HepG2 (cell line): Measurements from ENCODE around the gene DGKD. TPM values are rescaled to one million over a fixed set of nuclear protein-coding genes. Genes with fewer than 3 reads are reported as not detected.

Experiments
- ATAC-seq: fragments of 200-7000 bp; cut with Tn5 transposase; 3 replicates; pipeline ENCODE4 v1.9.1; 2020; ENCODE audit warnings: mild to moderate bottlenecking, moderate library complexity
- BruUV-seq: library from RNA; stranded (reverse); fragments of 400-500 nt; replicated peaks from 2 replicates; lab custom pipeline; 2021; lab: Mats Ljungman, UMichigan
- CTCF ChIA-PET: fragments of 300-600 bp; formaldehyde crosslinking; extraction: SDS; loops from one replicate; lab custom pipeline; 2021; ENCODE audit warnings: low total read pairs, inconsistent platforms, low intra/inter-chr PET ratio; lab: Yijun Ruan, JAX
- POLR2A ChIA-PET: fragments of 350-600 bp; sonication (Branson Sonifier 250); formaldehyde crosslinking; loops from one replicate; lab custom pipeline; 2020; ENCODE audit warnings: antibody characterized with exemption, inconsistent platforms; lab: Yijun Ruan, JAX
- DNase-seq: peaks from one replicate; pipeline ENCODE4 v3.0.0-alpha.2; 2015; ENCODE audit warnings: low spot score
- FAIRE-seq: peaks from 3 replicates; lab custom pipeline; 2011; peaks lifted over from hg19 to GRCh38; lab: Jason Lieb, UNC
- H2AFZ ChIP-seq: one replicate; pipeline ENCODE4 v1.6.1; 2011; ENCODE audit warnings: low read length, inconsistent platforms
- H3K27ac ChIP-seq: fragments of 300-600 bp; 3 replicates; pipeline ENCODE4 v1.8.0; 2011; ENCODE audit warnings: mixed run types, mild to moderate bottlenecking, mixed read lengths, low read length, inconsistent platforms; ENCODE audit not compliant: insufficient read depth; ENCODE audit errors: extremely low read length
- H3K27me3 ChIP-seq, 2 experiments: fragments of 200-600 bp in 1 of 2; 2 replicates in 1 of 2; 3 replicates in 1 of 2; pipeline versions ENCODE4 v1.6.0 to v1.8.0; 2011; ENCODE audit warnings: low read length in 2 of 2, mild to moderate bottlenecking in 2 of 2, moderate library complexity in 2 of 2, inconsistent platforms in 1 of 2; ENCODE audit not compliant: insufficient read depth in 2 of 2, control insufficient read depth in 1 of 2
- H3K36me3 ChIP-seq, 2 experiments: fragments of 200-600 bp in 1 of 2; replicated peaks in 1 of 2; 2 replicates in 1 of 2; 3 replicates in 1 of 2; pipeline versions ENCODE4 v1.5.1 to v1.8.0; 2011; ENCODE audit warnings: low read length in 2 of 2, inconsistent platforms in 1 of 2; ENCODE audit not compliant: insufficient read depth in 2 of 2, control insufficient read depth in 1 of 2
- H3K4me1 ChIP-seq: 2 replicates; pipeline ENCODE4 v1.5.1; 2012; ENCODE audit warnings: low read length, inconsistent platforms; ENCODE audit not compliant: insufficient read depth
- H3K4me2 ChIP-seq: 2 replicates; pipeline ENCODE4 v1.6.0; 2011; ENCODE audit warnings: low read depth, low read length, inconsistent platforms
- H3K4me3 ChIP-seq, 3 experiments: fragments of 200-600 bp in 1 of 3; sonication (generic), shearing (Covaris generic) in 1 of 3; replicated peaks in 1 of 3; 2 replicates each; pipeline ENCODE4 v1.5.1; 2011 to 2016; ENCODE audit warnings: low read length in 3 of 3, inconsistent platforms in 2 of 3, low read depth in 2 of 3, mild to moderate bottlenecking in 2 of 3, control low read depth in 1 of 3, mixed read lengths in 1 of 3; ENCODE audit not compliant: insufficient read depth in 1 of 3
- H3K79me2 ChIP-seq: one replicate; pipeline ENCODE4 v1.6.1; 2011; ENCODE audit warnings: low read length, inconsistent platforms; ENCODE audit not compliant: insufficient read depth
- H3K9ac ChIP-seq: 2 replicates; pipeline ENCODE4 v1.6.0; 2011; ENCODE audit warnings: mild to moderate bottlenecking, low read depth, low read length, inconsistent platforms; ENCODE audit not compliant: insufficient read depth
- H3K9me3 ChIP-seq: 2 replicates; pipeline ENCODE4 v1.5.1; 2012; ENCODE audit warnings: mild to moderate bottlenecking, low read length
- H4K20me1 ChIP-seq: 2 replicates; pipeline ENCODE4 v1.6.0; 2011; ENCODE audit warnings: inconsistent platforms, mild to moderate bottlenecking, low read length, moderate library complexity; ENCODE audit not compliant: insufficient read depth
- ATAD3A ChIP-seq: sonication (generic); formaldehyde crosslinking; IDR thresholded peaks from 2 replicates; pipeline ENCODE4 v1.4.0; 2020; ENCODE audit warnings: missing genetic modification reagents
- CEBPG ChIP-seq: IDR thresholded peaks from 2 replicates; pipeline ENCODE4 v1.6.1; 2016
- MIER3 ChIP-seq: IDR thresholded peaks from 2 replicates; pipeline ENCODE4 v1.6.1; 2016; ENCODE audit warnings: missing compliant biosample characterization, borderline replicate concordance
- MLLT10 ChIP-seq: sonication (generic); formaldehyde crosslinking; IDR thresholded peaks from 2 replicates; pipeline ENCODE4 v1.4.0; 2020; ENCODE audit warnings: missing genetic modification reagents
- ZNF678 ChIP-seq: sonication (generic); formaldehyde crosslinking; IDR thresholded peaks from 2 replicates; pipeline ENCODE4 v1.4.0; 2020; ENCODE audit warnings: mild to moderate bottlenecking, missing genetic modification reagents
- ZNF746 ChIP-seq: sonication (generic); formaldehyde crosslinking; IDR thresholded peaks from 2 replicates; pipeline ENCODE4 v1.8.0; 2022; ENCODE audit warnings: mild to moderate bottlenecking, missing genetic modification reagents
- ZNF850 ChIP-seq: sonication (generic); formaldehyde crosslinking; conservative IDR thresholded peaks from 2 replicates; pipeline ENCODE4 v1.9.0; 2021; ENCODE audit warnings: mild to moderate bottlenecking, missing genetic modification reagents
- WGBS: methylation state at CpG from one replicate; pipeline ENCODE4 v1.1.6; 2017; ENCODE audit warnings: low lambda C conversion rate; 5-methylcytosine and 5-hydroxymethylcytosine counted together
- in situ Hi-C: cut with HindIII; loops from 2 replicates; pipeline ENCODE4 v1.10.0; 2017; ENCODE audit warnings: low pct_unique_long_range_greater_than_20kb; ENCODE audit not compliant: extremely low pct_ligation_motif_present
- intact Hi-C: fragments of 100-400 bp; cut with micrococcal nuclease; formaldehyde crosslinking; loops from one replicate; pipeline ENCODE4 v1.10.0; 2022; ENCODE audit not compliant: unreplicated experiment
- polyA plus RNA-seq, 8 experiments: library from polyadenylated mRNA; depleted of rRNA in 3 of 8; stranded (reverse) in 7 of 8; unstranded in 1 of 8; fragments of >200 nt; fragmentation: Illumina TruSeq in 4 of 8; extraction: Trizol in 4 of 8; gene quantifications; 2 replicates each; pipeline versions ENCODE4 v1.2.1 to v1.2.3, GENCODE V29; 2011 to 2016; ENCODE audit warnings: low read depth in 4 of 8, missing spikeins in 1 of 8, mixed read lengths in 1 of 8; ENCODE audit not compliant: insufficient read depth in 1 of 8
- total RNA-seq, 5 experiments: library from RNA; depleted of rRNA; stranded (reverse); fragments of >200 nt; fragmentation: Illumina TruSeq; extraction: Trizol; gene quantifications; 2 replicates each; pipeline ENCODE4 v1.2.3, GENCODE V29; 2016; ENCODE audit warnings: low read depth in 1 of 5
- TF ChIP-seq, protein P1 (sequence below): sonication (generic); formaldehyde crosslinking; IDR thresholded peaks from 2 replicates; pipeline ENCODE4 v1.4.0; 2020; ENCODE audit warnings: missing genetic modification reagents, mild to moderate bottlenecking, borderline replicate concordance
- TF ChIP-seq, protein P2 (sequence below): sonication (generic); formaldehyde crosslinking; IDR thresholded peaks from 2 replicates; pipeline ENCODE4 v1.5.1; 2020; ENCODE audit warnings: mild to moderate bottlenecking, missing genetic modification reagents, borderline replicate concordance
- TF ChIP-seq, protein P3 (sequence below): sonication (generic); formaldehyde crosslinking; IDR thresholded peaks from 2 replicates; pipeline ENCODE4 v1.8.0; 2022; ENCODE audit warnings: mild to moderate bottlenecking, missing genetic modification reagents

Gene DGKD
- total and polyA plus RNA-seq, 2 of the 13 experiments (the other 11 are each of a cell fraction or from before 2014, with no cell fraction given), result 24.5 to 33.2 TPM

DNA sequence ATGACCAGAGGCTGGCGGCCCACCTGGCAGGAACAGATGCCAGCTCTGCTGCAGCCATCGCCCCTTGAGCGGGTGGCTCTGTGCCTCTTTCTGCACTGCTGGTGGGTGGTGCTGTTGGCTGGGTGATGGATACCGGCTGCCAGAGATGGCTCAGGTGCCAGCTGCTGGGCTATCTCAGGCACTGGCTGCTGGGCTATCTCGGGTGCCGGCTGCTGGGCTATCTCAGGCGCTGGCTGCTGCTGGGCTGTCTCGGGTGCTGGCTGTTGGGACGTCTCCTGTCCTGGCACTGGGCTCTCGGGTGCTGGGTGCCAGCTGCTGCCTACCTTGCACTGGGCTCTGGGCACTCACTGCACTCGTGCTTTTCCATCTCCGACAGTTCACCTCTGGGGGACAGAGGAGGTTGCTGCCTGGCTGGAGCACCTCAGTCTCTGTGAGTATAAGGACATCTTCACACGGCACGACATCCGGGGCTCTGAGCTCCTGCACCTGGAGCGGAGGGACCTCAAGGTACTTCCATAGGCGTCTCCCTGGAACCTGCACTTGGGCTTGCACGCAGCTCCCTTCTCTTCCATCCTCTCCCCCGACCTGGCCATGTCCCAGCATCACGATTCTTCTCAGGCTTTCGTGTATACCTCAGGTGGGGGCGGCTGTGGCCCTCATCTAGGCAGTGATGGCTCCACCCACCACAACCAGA lies 113.9 kb downstream of the DGKD start (continued):
- TF ChIP-seq, protein P1, sequence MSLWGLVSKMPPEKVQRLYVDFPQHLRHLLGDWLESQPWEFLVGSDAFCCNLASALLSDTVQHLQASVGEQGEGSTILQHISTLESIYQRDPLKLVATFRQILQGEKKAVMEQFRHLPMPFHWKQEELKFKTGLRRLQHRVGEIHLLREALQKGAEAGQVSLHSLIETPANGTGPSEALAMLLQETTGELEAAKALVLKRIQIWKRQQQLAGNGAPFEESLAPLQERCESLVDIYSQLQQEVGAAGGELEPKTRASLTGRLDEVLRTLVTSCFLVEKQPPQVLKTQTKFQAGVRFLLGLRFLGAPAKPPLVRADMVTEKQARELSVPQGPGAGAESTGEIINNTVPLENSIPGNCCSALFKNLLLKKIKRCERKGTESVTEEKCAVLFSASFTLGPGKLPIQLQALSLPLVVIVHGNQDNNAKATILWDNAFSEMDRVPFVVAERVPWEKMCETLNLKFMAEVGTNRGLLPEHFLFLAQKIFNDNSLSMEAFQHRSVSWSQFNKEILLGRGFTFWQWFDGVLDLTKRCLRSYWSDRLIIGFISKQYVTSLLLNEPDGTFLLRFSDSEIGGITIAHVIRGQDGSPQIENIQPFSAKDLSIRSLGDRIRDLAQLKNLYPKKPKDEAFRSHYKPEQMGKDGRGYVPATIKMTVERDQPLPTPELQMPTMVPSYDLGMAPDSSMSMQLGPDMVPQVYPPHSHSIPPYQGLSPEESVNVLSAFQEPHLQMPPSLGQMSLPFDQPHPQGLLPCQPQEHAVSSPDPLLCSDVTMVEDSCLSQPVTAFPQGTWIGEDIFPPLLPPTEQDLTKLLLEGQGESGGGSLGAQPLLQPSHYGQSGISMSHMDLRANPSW (CRISPR knock-in tag), result no peak

DNA sequence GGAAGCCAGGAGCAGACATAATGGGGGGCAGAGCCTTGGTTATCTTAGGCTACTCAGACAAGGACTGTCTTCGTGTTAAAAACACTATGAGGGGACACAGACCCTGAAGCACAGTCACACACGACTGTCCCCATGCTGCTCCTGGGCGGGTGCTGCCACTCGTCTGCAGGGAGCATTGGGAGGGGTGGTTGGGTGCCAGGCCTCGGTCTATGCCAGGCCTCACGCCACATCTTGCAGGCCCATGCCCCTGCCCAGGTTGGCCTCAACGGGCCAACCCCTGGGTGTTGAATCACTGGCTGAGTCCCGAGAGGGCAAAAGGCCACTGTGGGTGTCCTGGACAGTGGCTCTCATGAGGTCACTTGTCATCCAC lies 114.4 kb downstream of the DGKD start:
- no TSS peak for BruUV-seq
- H2AFZ ChIP-seq, result no peak overlapping the region
- H3K4me3 ChIP-seq, result no peak overlapping the region
- H3K4me2 ChIP-seq, result no peak overlapping the region
- no peaks in the 10 kb centered on the region for H3K79me2 ChIP-seq
- in situ Hi-C loops (no loop called here), intact Hi-C loops (no loop called here)
- FAIRE-seq, result no peak
- TF ChIP-seq MLLT10, result no peak
- TF ChIP-seq, protein P2, sequence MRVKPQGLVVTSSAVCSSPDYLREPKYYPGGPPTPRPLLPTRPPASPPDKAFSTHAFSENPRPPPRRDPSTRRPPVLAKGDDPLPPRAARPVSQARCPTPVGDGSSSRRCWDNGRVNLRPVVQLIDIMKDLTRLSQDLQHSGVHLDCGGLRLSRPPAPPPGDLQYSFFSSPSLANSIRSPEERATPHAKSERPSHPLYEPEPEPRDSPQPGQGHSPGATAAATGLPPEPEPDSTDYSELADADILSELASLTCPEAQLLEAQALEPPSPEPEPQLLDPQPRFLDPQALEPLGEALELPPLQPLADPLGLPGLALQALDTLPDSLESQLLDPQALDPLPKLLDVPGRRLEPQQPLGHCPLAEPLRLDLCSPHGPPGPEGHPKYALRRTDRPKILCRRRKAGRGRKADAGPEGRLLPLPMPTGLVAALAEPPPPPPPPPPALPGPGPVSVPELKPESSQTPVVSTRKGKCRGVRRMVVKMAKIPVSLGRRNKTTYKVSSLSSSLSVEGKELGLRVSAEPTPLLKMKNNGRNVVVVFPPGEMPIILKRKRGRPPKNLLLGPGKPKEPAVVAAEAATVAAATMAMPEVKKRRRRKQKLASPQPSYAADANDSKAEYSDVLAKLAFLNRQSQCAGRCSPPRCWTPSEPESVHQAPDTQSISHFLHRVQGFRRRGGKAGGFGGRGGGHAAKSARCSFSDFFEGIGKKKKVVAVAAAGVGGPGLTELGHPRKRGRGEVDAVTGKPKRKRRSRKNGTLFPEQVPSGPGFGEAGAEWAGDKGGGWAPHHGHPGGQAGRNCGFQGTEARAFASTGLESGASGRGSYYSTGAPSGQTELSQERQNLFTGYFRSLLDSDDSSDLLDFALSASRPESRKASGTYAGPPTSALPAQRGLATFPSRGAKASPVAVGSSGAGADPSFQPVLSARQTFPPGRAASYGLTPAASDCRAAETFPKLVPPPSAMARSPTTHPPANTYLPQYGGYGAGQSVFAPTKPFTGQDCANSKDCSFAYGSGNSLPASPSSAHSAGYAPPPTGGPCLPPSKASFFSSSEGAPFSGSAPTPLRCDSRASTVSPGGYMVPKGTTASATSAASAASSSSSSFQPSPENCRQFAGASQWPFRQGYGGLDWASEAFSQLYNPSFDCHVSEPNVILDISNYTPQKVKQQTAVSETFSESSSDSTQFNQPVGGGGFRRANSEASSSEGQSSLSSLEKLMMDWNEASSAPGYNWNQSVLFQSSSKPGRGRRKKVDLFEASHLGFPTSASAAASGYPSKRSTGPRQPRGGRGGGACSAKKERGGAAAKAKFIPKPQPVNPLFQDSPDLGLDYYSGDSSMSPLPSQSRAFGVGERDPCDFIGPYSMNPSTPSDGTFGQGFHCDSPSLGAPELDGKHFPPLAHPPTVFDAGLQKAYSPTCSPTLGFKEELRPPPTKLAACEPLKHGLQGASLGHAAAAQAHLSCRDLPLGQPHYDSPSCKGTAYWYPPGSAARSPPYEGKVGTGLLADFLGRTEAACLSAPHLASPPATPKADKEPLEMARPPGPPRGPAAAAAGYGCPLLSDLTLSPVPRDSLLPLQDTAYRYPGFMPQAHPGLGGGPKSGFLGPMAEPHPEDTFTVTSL (CRISPR knock-in tag), result no peak
- TF ChIP-seq, protein P3, sequence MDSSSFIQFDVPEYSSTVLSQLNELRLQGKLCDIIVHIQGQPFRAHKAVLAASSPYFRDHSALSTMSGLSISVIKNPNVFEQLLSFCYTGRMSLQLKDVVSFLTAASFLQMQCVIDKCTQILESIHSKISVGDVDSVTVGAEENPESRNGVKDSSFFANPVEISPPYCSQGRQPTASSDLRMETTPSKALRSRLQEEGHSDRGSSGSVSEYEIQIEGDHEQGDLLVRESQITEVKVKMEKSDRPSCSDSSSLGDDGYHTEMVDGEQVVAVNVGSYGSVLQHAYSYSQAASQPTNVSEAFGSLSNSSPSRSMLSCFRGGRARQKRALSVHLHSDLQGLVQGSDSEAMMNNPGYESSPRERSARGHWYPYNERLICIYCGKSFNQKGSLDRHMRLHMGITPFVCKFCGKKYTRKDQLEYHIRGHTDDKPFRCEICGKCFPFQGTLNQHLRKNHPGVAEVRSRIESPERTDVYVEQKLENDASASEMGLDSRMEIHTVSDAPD (CRISPR knock-in tag), result no peak
- TF ChIP-seq ATAD3A (CRISPR knock-in tag), result no peak
- TF ChIP-seq CEBPG (CRISPR knock-in tag), result no peak
- TF ChIP-seq MIER3 (CRISPR knock-in tag), result no peak
- no peak for TF ChIP-seq ZNF678 (CRISPR knock-in tag)
- no peak for TF ChIP-seq ZNF850 (CRISPR knock-in tag)
- no peak for TF ChIP-seq ZNF746 (CRISPR knock-in tag)
- no peaks in the 10 kb centered on the region for H3K4me1 ChIP-seq
- no peak for DNase-seq
- H3K36me3 ChIP-seq, result peaks cover 28 to 52% of the 10 kb centered on the region in 2 experiments; a peak in 4 of 5 replicates
- H3K9me3 ChIP-seq, result no peaks in the 10 kb centered on the region
- no peaks in the 10 kb centered on the region for H4K20me1 ChIP-seq
- H3K9ac ChIP-seq, result no peak overlapping the region
- no peaks in the 10 kb centered on the region for H3K27me3 ChIP-seq
- ATAC-seq, result no peak
- CTCF ChIA-PET, result no interaction called here
- no peak overlapping the region for H3K27ac ChIP-seq
- 100% methylated on average over 7 of the region's 8 CpGs for WGBS
- POLR2A ChIA-PET, result no interaction called here
